CD14-positive monocyte (primary cell): ENCODE measurements around the gene SORBS2. TPM values are rescaled to one million over a fixed set of nuclear protein-coding genes. Genes with fewer than 3 reads are reported as not detected.

Source experiments
- DNase-seq, 3 donors: peaks; one replicate each; pipeline ENCODE4 v3.0.0-alpha.2; 2011 to 2022
- H2AFZ ChIP-seq: 2 replicates; pipeline ENCODE4 v1.6.0; 2012; ENCODE audit warnings: mild to moderate bottlenecking, low read depth, low read length, inconsistent platforms; ENCODE audit not compliant: insufficient read depth, poor library complexity, severe bottlenecking
- H3K27ac ChIP-seq, 2 donors: 1 replicate in 1 of 2; 2 replicates in 1 of 2; pipeline ENCODE4 v1.5.1; 2012 to 2013; ENCODE audit warnings: low read length in 2 of 2, control low read depth in 1 of 2, inconsistent platforms in 1 of 2, low read depth in 1 of 2, mild to moderate bottlenecking in 1 of 2
- H3K27me3 ChIP-seq, 2 donors: one replicate each; pipeline versions ENCODE4 v1.6.0 to v1.6.1; 2011 to 2013; ENCODE audit warnings: low read length in 2 of 2; ENCODE audit not compliant: control insufficient read depth in 2 of 2, insufficient read depth in 2 of 2
- H3K36me3 ChIP-seq, 2 donors: replicated peaks in 1 of 2; 1 replicate in 1 of 2; 2 replicates in 1 of 2; pipeline versions ENCODE4 v1.5.1 to v1.6.1; 2012 to 2013; ENCODE audit warnings: low read length in 2 of 2, control low read depth in 1 of 2, inconsistent platforms in 1 of 2, mild to moderate bottlenecking in 1 of 2; ENCODE audit not compliant: insufficient read depth in 2 of 2, control insufficient read depth in 1 of 2
- H3K4me1 ChIP-seq, 2 donors: 1 replicate in 1 of 2; 2 replicates in 1 of 2; pipeline versions ENCODE4 v1.5.1 to v1.6.1; 2012 to 2013; ENCODE audit warnings: low read length in 2 of 2, control low read depth in 1 of 2, inconsistent platforms in 1 of 2, mild to moderate bottlenecking in 1 of 2, moderate library complexity in 1 of 2; ENCODE audit not compliant: insufficient read depth in 2 of 2, control insufficient read depth in 1 of 2
- H3K4me2 ChIP-seq: replicated peaks from 2 replicates; pipeline ENCODE3; 2012; ENCODE audit warnings: low read length, moderate library complexity, mild to moderate bottlenecking; ENCODE audit not compliant: poor library complexity, severe bottlenecking; ENCODE audit errors: extremely low read depth
- H3K4me3 ChIP-seq, 3 experiments: fragments of 200-600 bp in 1 of 3; sonication (generic) in 1 of 3; replicated peaks in 1 of 3; 1 replicate in 2 of 3; 2 replicates in 1 of 3; pipeline ENCODE4 v1.5.1; 2011 to 2013; ENCODE audit warnings: low read length in 3 of 3, mild to moderate bottlenecking in 3 of 3, control low read depth in 2 of 3, low read depth in 2 of 3, inconsistent platforms in 1 of 3, moderate library complexity in 1 of 3
- H3K79me2 ChIP-seq: 2 replicates; pipeline ENCODE4 v1.6.0; 2012; ENCODE audit warnings: mild to moderate bottlenecking, control low read depth, inconsistent platforms, low read length, moderate library complexity; ENCODE audit not compliant: insufficient read depth
- H3K9ac ChIP-seq: 2 replicates; pipeline ENCODE4 v1.6.0; 2017; ENCODE audit warnings: low read length, mild to moderate bottlenecking; ENCODE audit not compliant: insufficient read depth, poor library complexity, severe bottlenecking
- H3K9me3 ChIP-seq, 2 donors: replicated peaks in 1 of 2; 1 replicate in 1 of 2; 2 replicates in 1 of 2; pipeline versions ENCODE4 v1.5.1 to v1.6.1; 2012 to 2013; ENCODE audit warnings: low read length in 2 of 2, control low read depth in 1 of 2; ENCODE audit not compliant: control insufficient read depth in 1 of 2, insufficient read depth in 1 of 2
- H4K20me1 ChIP-seq: 2 replicates; pipeline ENCODE4 v1.6.0; 2012; ENCODE audit warnings: mild to moderate bottlenecking, low read length, control low read depth, moderate library complexity; ENCODE audit not compliant: insufficient read depth
- H3K27ac Mint-ChIP-seq, 7 donors: one replicate each; pipeline ENCODE4 v1.8.0; 2020; ENCODE audit warnings: mild to moderate bottlenecking in 7 of 7, mixed read lengths in 7 of 7, moderate library complexity in 6 of 7, inconsistent platforms in 2 of 7
- H3K27me3 Mint-ChIP-seq, 3 donors: one replicate each; pipeline ENCODE4 v1.8.0; 2021 to 2022; ENCODE audit warnings: low read depth in 3 of 3, mild to moderate bottlenecking in 3 of 3, mixed read lengths in 3 of 3, moderate library complexity in 3 of 3, inconsistent platforms in 1 of 3
- H3K36me3 Mint-ChIP-seq, 2 donors: one replicate each; pipeline ENCODE4 v1.8.0; 2020; ENCODE audit warnings: mixed read lengths in 2 of 2, inconsistent platforms in 1 of 2, mild to moderate bottlenecking in 1 of 2
- H3K4me1 Mint-ChIP-seq: one replicate; pipeline ENCODE4 v1.8.0; 2020; ENCODE audit warnings: mild to moderate bottlenecking, mixed read lengths
- H3K4me3 Mint-ChIP-seq, 2 donors: one replicate each; pipeline ENCODE4 v1.8.0; 2020; ENCODE audit warnings: mild to moderate bottlenecking in 2 of 2, mixed read lengths in 2 of 2, moderate library complexity in 1 of 2
- H3K9me3 Mint-ChIP-seq, 7 donors: one replicate each; pipeline ENCODE4 v1.8.0; 2020 to 2022; ENCODE audit warnings: mixed read lengths in 7 of 7, mild to moderate bottlenecking in 6 of 7, moderate library complexity in 6 of 7, inconsistent platforms in 2 of 7
- CTCF ChIP-seq: fragments of 200-600 bp; IDR thresholded peaks from one replicate; pipeline ENCODE4 v1.8.0; 2022; ENCODE audit warnings: antibody characterized with exemption, mild to moderate bottlenecking
- WGBS: methylation state at CpG from one replicate; pipeline ENCODE4 v1.1.5; 2013; ENCODE audit warnings: missing lambda C conversion rate; ENCODE audit not compliant: insufficient coverage; 5-methylcytosine and 5-hydroxymethylcytosine counted together
- intact Hi-C, 2 donors: fragments of 100-400 bp; cut with micrococcal nuclease; formaldehyde crosslinking; loops; one replicate each; pipeline versions ENCODE4 v1.15.0 to v1.15.1; 2023
- polyA plus RNA-seq, 3 donors: library from polyadenylated mRNA; depleted of rRNA in 1 of 3; unstranded in 2 of 3; stranded (reverse) in 1 of 3; fragments of 300-500 nt in 2 of 3; fragments of >200 nt in 1 of 3; fragmentation: Illumina TruSeq in 2 of 3; gene quantifications; 1 replicate in 2 of 3; 2 replicates in 1 of 3; pipeline ENCODE4 v1.2.3, GENCODE V29; 2012 to 2021

Gene SORBS2
- polyA plus RNA-seq, 3 donors = not detected

GRCh38 chr4:185713731-185714130 lies 98.3 kb downstream of the SORBS2 start:
- no peaks in the 10 kb centered on the region for H3K4me1 Mint-ChIP-seq
- peaks cover 9 to 22% (median 10%) of the 10 kb centered on the region in 3 donors for H3K27me3 Mint-ChIP-seq
- H3K27ac Mint-ChIP-seq = no peak overlapping the region
- H3K9me3 Mint-ChIP-seq = peaks cover 0 to 3% (median 1%) of the 10 kb centered on the region in 7 donors
- 100% methylated on average over 1 of the region's 1 CpG for WGBS
- H3K4me3 Mint-ChIP-seq = no peak overlapping the region
- H3K36me3 ChIP-seq = no peaks in the 10 kb centered on the region
- no peaks in the 10 kb centered on the region for H3K36me3 Mint-ChIP-seq
- peaks cover 0 to 4% of the 10 kb centered on the region in 2 donors for H3K27me3 ChIP-seq
- H3K9ac ChIP-seq = no peak overlapping the region
- H3K27ac ChIP-seq = no peak overlapping the region
- H3K4me1 ChIP-seq = no peaks in the 10 kb centered on the region
- H2AFZ ChIP-seq = no peak overlapping the region
- no peaks in the 10 kb centered on the region for H3K79me2 ChIP-seq
- intact Hi-C loops = no loop called here
- TF ChIP-seq CTCF = no peak
- H3K4me3 ChIP-seq = no peak overlapping the region
- no peaks in the 10 kb centered on the region for H3K9me3 ChIP-seq
- no peak for DNase-seq
- no peaks in the 10 kb centered on the region for H4K20me1 ChIP-seq
- H3K4me2 ChIP-seq = no peak overlapping the region

- no peak for DNase-seq
- Histone ChIP-seq H3K9me3 (no peaks in the 10 kb centered on the region), H3K9ac (no peak overlapping the region), H3K4me1 (no peaks in the 10 kb centered on the region), H3K27me3 (peaks cover 0 to 4% of the 10 kb centered on the region in 2 donors), H3K4me2 (no peak overlapping the region), H2AFZ (no peak overlapping the region), H3K4me3 (no peak overlapping the region), H4K20me1 (no peaks in the 10 kb centered on the region), H3K27ac (no peak overlapping the region), H3K36me3 (no peaks in the 10 kb centered on the region), H3K79me2 (no peaks in the 10 kb centered on the region)
- peaks cover 8 to 21% (median 10%) of the 10 kb centered on the region in 3 donors for H3K27me3 Mint-ChIP-seq
- WGBS = no CpG with 5 or more reads among the region's 5 CpGs
- H3K4me1 Mint-ChIP-seq = no peaks in the 10 kb centered on the region
- no peak for TF ChIP-seq CTCF
- peaks cover 0 to 3% (median 1%) of the 10 kb centered on the region in 7 donors for H3K9me3 Mint-ChIP-seq
- no peaks in the 10 kb centered on the region for H3K36me3 Mint-ChIP-seq
- no peak overlapping the region for H3K27ac Mint-ChIP-seq
- intact Hi-C loops = no loop called here
- H3K4me3 Mint-ChIP-seq = no peak overlapping the region
Measured at GRCh38 chr4:185713272-185713671, 98.7 kb downstream of the SORBS2 start.
